Middle frontal gyrus (tissue), 1 donor: Measurements from ENCODE around the gene CDRT4.

ENCODE experiments used
- DNase-seq: peaks from one replicate; pipeline ENCODE4 v3.0.0-alpha.2; 2015; ENCODE audit warnings: low spot score; ENCODE audit errors: extremely low spot score

Gene CDRT4

GRCh38 chr17:15397620-15398019 is 69.8 kb downstream of the CDRT4 start:
- no peak for DNase-seq

- no peak for DNase-seq
Measured at GRCh38 chr17:15395091-15395490, 72.3 kb downstream of the CDRT4 start.

- DNase-seq, result no peak
Measured at GRCh38 chr17:15393414-15393813, 74.0 kb downstream of the CDRT4 start.

GRCh38 chr17:15392326-15392741 is 75.1 kb downstream of the CDRT4 start:
- no peak for DNase-seq

- DNase-seq, result no peak
Measured at GRCh38 chr17:15388356-15389041, 78.9 kb downstream of the CDRT4 start.

GRCh38 chr17:15386083-15386482 is 81.3 kb downstream of the CDRT4 start:
- DNase-seq, result no peak
